Karpas-422 (cell line): ENCODE measurements around the gene GPR143. TPM values are rescaled to one million over a fixed set of nuclear protein-coding genes. Genes with fewer than 3 reads are reported as not detected.
A peak's percentile ranks its signal among the peaks of the same experiment; 100 is the strongest.

Experiments
- DNase-seq: peaks from one replicate; pipeline ENCODE4 v3.0.0-alpha.2; 2015
- H2AFZ ChIP-seq: fragments of 200-600 bp; sonication (generic); 2 replicates; pipeline ENCODE4 v1.6.1; 2014; ENCODE audit warnings: antibody characterized with exemption, low read length, mixed read lengths
- H3K27ac ChIP-seq: fragments of 200-600 bp; sonication (generic); 2 replicates; pipeline ENCODE4 v1.5.1; 2014; ENCODE audit warnings: mild to moderate bottlenecking, low read length, moderate library complexity
- H3K27me3 ChIP-seq: fragments of 200-600 bp; sonication (generic); 2 replicates; pipeline ENCODE4 v1.6.1; 2014; ENCODE audit warnings: low read length, mixed read lengths
- H3K36me3 ChIP-seq: fragments of 200-600 bp; sonication (generic); 2 replicates; pipeline ENCODE4 v1.6.1; 2014; ENCODE audit warnings: low read length, mixed read lengths; ENCODE audit not compliant: insufficient read depth
- H3K4me1 ChIP-seq: fragments of 200-600 bp; sonication (generic); 2 replicates; pipeline ENCODE4 v1.6.1; 2014; ENCODE audit warnings: mild to moderate bottlenecking, low read length, mixed read lengths
- H3K4me2 ChIP-seq: fragments of 200-600 bp; sonication (generic); 2 replicates; pipeline ENCODE4 v1.6.1; 2014; ENCODE audit warnings: low read length, low read depth, mild to moderate bottlenecking; ENCODE audit not compliant: poor library complexity, severe bottlenecking
- H3K4me3 ChIP-seq: fragments of 200-600 bp; sonication (generic); 2 replicates; pipeline ENCODE4 v1.5.1; 2014; ENCODE audit warnings: mild to moderate bottlenecking, antibody characterized with exemption, low read length, mixed read lengths
- H3K79me2 ChIP-seq: fragments of 200-600 bp; sonication (generic); 2 replicates; pipeline ENCODE4 v1.6.1; 2014; ENCODE audit warnings: mild to moderate bottlenecking, low read length, mixed read lengths
- H3K9ac ChIP-seq: fragments of 200-600 bp; sonication (generic); 2 replicates; pipeline ENCODE4 v1.6.0; 2014; ENCODE audit warnings: low read length
- H3K9me2 ChIP-seq: fragments of 200-600 bp; sonication (generic), shearing (Covaris generic); replicated peaks from 2 replicates; pipeline ENCODE4 v1.6.0; 2014; ENCODE audit warnings: mild to moderate bottlenecking, low read length, moderate library complexity; ENCODE audit not compliant: insufficient read depth
- H3K9me3 ChIP-seq: fragments of 300-700, 200-600 bp; sonication (generic); 2 replicates; pipeline ENCODE4 v1.6.1; 2014; ENCODE audit warnings: low read length, mixed read lengths
- H4K20me1 ChIP-seq: fragments of 200-600 bp; sonication (generic); 2 replicates; pipeline ENCODE4 v1.6.1; 2014; ENCODE audit warnings: mild to moderate bottlenecking, antibody characterized with exemption, low read length, low read depth; ENCODE audit not compliant: insufficient read depth
- total RNA-seq: library from RNA; depleted of rRNA; stranded (reverse); fragments of >200 nt; shearing (Covaris generic); gene quantifications from 2 replicates; pipeline ENCODE4 v1.2.3, GENCODE V29; 2014; ENCODE audit warnings: low replicate concordance

GPR143 gene
- total RNA-seq, 1 experiment from 2014 or later: not detected

DNA sequence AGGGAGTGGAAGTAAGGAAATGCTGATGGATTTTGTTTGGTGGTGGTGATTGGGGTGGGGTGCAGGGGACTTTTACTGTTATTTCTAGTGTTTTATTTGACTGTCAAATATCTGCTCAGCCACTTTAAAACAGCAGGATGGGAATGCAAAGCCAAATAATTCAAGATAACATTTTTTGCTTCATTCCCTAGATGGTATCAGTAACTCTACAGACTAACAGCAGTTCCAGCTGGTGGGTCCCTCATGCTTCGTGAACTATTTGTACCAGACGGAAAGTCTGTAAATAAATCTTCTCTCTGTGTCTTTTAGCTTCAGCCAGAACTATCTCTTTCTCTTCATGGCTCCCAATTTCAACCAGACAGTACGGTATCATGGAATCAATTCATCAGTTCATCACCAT lies 27.5 kb downstream of the GPR143 start:
- Histone ChIP-seq H3K9me3 (no peaks in the 10 kb centered on the region), H3K9me2 (no peaks in the 10 kb centered on the region), H3K4me1 (peaks cover 6% of the 10 kb centered on the region), H3K4me2 (no peak overlapping the region), H2AFZ (no peak overlapping the region), H3K79me2 (no peaks in the 10 kb centered on the region), H3K36me3 (no peaks in the 10 kb centered on the region), H3K27me3 (no peaks in the 10 kb centered on the region), H4K20me1 (no peaks in the 10 kb centered on the region), H3K9ac (no peak overlapping the region), H3K27ac (no peak overlapping the region), H3K4me3 (no peak overlapping the region)
- no peak for DNase-seq

DNA sequence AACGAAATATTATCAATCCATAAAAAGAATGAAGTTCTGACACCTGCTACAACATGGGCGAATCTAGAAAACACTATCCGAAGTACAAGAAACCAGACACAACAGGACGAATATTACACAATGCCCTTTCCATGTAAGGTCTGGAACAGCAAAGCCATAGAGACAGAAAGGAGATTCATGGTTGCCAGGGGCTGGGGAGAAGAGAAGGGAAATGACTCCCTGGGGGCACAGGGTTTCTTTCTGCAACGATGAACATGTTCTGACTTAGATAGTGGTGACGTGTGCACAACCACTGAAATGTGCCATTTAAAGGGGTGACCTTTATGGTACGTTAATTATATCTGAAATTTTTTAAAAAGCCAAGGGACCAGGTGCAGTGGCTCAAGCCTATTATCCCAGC lies 28.3 kb downstream of the GPR143 start:
- Histone ChIP-seq H3K9me2 (no peaks in the 10 kb centered on the region), H3K9me3 (no peaks in the 10 kb centered on the region), H3K79me2 (no peaks in the 10 kb centered on the region), H3K4me1 (peaks cover 6% of the 10 kb centered on the region), H4K20me1 (no peaks in the 10 kb centered on the region), H3K4me2 (no peak overlapping the region), H3K4me3 (no peak overlapping the region), H3K36me3 (no peaks in the 10 kb centered on the region), H3K27ac (no peak overlapping the region), H2AFZ (no peak overlapping the region), H3K9ac (no peak overlapping the region), H3K27me3 (no peaks in the 10 kb centered on the region)
- DNase-seq: no peak

DNA sequence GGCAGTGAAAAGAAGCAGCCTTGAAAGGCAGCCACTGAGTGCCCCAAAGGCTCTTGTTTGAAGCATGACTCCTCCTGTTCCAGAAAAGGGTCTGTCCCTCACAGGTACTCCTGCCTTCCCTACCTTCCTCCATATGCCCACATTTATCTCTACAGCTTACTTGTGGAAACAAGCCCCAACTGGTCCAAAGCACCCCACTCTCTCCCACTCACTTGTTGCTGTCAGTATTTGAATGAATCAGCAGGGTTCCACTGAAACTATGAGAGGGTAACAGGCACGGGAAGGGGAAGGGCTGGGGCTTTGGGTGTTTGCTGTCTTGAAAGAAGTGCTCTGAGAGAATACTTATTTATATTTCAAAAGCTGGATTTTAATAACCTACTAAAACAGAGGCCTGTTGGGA lies 34.9 kb downstream of the GPR143 start:
- Histone ChIP-seq H2AFZ (no peak overlapping the region), H3K27me3 (no peaks in the 10 kb centered on the region), H3K9ac (no peak overlapping the region), H3K4me2 (no peak overlapping the region), H3K9me2 (no peaks in the 10 kb centered on the region), H3K9me3 (no peaks in the 10 kb centered on the region), H3K4me1 (no peaks in the 10 kb centered on the region), H3K36me3 (no peaks in the 10 kb centered on the region), H3K4me3 (no peak overlapping the region), H3K27ac (no peak overlapping the region), H4K20me1 (no peaks in the 10 kb centered on the region), H3K79me2 (no peaks in the 10 kb centered on the region)
- DNase-seq: no peak

DNA sequence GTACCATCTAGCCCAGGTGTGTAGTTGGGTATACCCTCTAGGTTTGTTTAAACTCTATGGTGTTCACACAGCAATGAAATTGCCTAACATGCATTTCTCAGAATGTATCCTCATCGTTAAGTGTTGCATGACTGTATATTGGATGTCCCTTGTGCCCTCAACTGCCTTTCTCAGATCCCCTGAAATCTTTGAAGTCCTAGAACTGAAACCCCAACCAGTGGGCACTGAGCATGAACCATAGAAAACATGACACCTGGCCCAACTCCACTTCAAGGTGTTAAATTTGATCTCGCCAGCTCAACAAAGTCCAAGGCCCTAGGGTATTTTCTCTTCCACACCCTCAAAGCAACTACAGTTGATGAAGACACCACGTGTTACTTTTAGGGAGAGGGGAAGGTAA lies 35.6 kb downstream of the GPR143 start:
- Histone ChIP-seq H3K27me3 (no peaks in the 10 kb centered on the region), H3K27ac (no peak overlapping the region), H3K4me3 (no peak overlapping the region), H3K9me3 (no peaks in the 10 kb centered on the region), H3K79me2 (no peaks in the 10 kb centered on the region), H3K9me2 (no peaks in the 10 kb centered on the region), H4K20me1 (no peaks in the 10 kb centered on the region), H2AFZ (no peak overlapping the region), H3K4me2 (no peak overlapping the region), H3K36me3 (no peaks in the 10 kb centered on the region), H3K9ac (no peak overlapping the region), H3K4me1 (no peaks in the 10 kb centered on the region)
- DNase-seq: no peak

DNA sequence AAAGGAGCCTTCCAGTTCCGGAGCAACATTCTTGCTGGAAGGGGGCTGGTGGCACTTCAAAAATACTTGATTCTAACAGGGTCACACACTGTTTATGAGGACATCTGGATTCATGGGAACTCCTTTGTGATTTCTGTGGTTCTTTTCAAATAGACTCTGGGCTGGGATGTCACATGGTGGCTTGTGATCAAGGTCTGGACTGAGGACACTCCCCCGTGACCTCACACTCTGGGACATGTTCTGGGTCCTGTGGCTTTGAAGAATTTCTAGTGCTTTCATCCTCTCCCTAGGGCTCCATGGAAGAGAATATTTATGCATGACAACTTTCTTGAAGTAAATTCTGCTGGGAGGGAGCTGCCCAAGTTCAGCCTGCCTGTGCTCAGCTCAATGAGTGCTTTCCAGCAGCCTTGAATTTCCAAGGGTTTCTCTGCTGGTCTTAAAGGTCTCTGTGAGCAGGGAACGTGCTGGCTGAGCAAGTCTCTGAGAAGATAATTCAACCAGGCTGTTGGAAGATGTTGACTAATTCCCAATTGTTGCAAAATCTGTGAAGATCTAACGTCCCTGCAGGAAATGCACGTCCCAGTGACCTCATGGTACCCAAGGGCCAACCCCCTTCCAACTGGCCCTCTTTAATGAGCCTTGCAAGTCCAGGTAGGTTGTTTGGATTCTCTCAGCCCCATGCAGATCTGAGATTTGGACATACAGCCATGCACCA lies 36.3 kb downstream of the GPR143 start:
- no peak overlapping the region for H3K9ac ChIP-seq
- no peaks in the 10 kb centered on the region for H3K27me3 ChIP-seq
- no peak overlapping the region for H2AFZ ChIP-seq
- H3K79me2 ChIP-seq: no peaks in the 10 kb centered on the region
- H4K20me1 ChIP-seq: no peaks in the 10 kb centered on the region
- H3K27ac ChIP-seq: no peak overlapping the region
- H3K4me2 ChIP-seq: no peak overlapping the region
- no peak for DNase-seq
- no peaks in the 10 kb centered on the region for H3K4me1 ChIP-seq
- H3K4me3 ChIP-seq: no peak overlapping the region
- H3K36me3 ChIP-seq: no peaks in the 10 kb centered on the region
- no peaks in the 10 kb centered on the region for H3K9me2 ChIP-seq
- no peaks in the 10 kb centered on the region for H3K9me3 ChIP-seq

DNA sequence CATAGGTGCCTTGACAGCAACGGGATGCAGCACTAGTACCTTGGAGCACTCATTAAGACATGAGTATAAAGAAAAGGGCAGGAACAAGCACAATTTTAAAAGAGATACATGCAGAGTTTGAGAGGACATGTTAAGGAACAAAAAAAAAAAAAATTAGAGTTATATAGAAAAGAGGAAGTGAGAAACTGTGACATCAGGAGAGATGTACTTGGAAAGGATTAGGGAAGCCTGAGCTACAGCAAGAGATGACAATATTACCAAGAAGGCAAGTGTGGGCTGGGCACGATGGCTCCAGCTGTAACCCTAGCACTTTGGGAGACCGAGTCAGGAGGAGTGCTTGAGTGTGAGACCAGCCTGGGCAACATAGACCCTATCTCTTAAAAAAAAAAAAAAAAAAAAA lies 37.4 kb downstream of the GPR143 start:
- Histone ChIP-seq H3K9me2 (no peaks in the 10 kb centered on the region), H3K9me3 (no peaks in the 10 kb centered on the region), H3K4me1 (no peaks in the 10 kb centered on the region), H3K27ac (no peak overlapping the region), H2AFZ (no peak overlapping the region), H3K9ac (no peak overlapping the region), H3K4me3 (no peak overlapping the region), H3K27me3 (no peaks in the 10 kb centered on the region), H3K4me2 (no peak overlapping the region), H3K36me3 (no peaks in the 10 kb centered on the region), H4K20me1 (no peaks in the 10 kb centered on the region), H3K79me2 (no peaks in the 10 kb centered on the region)
- peak; percentile 69 for DNase-seq

DNA sequence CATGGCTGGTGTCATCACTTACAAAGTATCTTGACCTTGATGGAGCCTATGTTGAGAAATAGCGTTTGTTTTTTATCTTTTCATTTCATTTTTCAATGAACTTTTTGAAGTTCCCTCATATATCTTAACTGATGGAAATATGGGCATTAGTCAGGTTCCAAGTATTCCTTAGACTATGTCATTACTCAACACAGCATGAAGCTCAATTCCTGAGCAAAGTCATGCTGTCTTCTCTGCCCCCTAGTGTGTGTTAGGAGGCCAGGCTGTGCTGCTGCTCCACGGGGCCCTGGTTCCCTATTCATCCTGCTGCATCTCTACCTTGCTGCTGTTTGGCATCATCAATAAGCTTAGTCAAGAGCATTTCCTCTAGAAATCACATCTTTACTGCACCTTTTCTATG lies 40.9 kb downstream of the GPR143 start:
- H4K20me1 ChIP-seq: no peaks in the 10 kb centered on the region
- no peak overlapping the region for H3K4me2 ChIP-seq
- no peak overlapping the region for H3K27ac ChIP-seq
- H3K9ac ChIP-seq: no peak overlapping the region
- H3K27me3 ChIP-seq: no peaks in the 10 kb centered on the region
- no peaks in the 10 kb centered on the region for H3K79me2 ChIP-seq
- H3K4me1 ChIP-seq: no peaks in the 10 kb centered on the region
- H3K9me3 ChIP-seq: no peaks in the 10 kb centered on the region
- H2AFZ ChIP-seq: no peak overlapping the region
- H3K36me3 ChIP-seq: no peaks in the 10 kb centered on the region
- H3K4me3 ChIP-seq: no peak overlapping the region
- no peaks in the 10 kb centered on the region for H3K9me2 ChIP-seq
- DNase-seq: no peak

DNA sequence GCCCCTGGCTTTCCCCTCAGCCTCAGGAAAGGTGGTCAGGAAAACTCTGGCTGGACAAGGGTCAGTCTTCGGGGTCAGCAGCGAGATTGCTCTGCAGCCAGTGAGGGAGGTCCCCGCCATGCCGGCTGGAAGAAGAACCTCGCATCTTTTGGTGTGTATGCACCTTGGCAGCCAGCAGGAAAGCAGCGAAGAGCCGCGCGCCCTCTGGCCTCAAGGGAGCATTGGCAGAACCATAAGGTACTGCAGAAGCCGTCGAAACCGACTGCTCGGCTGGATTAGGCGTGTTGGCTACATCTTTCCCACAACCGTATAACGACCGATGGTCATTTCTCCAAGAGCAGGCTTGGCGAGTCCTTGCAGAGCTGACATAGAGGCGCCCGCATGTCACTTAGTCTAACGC lies 48.3 kb downstream of the GPR143 start:
- no peaks in the 10 kb centered on the region for H3K9me3 ChIP-seq
- H3K4me3 ChIP-seq: no peak overlapping the region
- H3K79me2 ChIP-seq: no peaks in the 10 kb centered on the region
- no peak for DNase-seq
- H4K20me1 ChIP-seq: no peaks in the 10 kb centered on the region
- H3K9me2 ChIP-seq: no peaks in the 10 kb centered on the region
- no peak overlapping the region for H3K4me2 ChIP-seq
- no peaks in the 10 kb centered on the region for H3K4me1 ChIP-seq
- H3K27me3 ChIP-seq: no peaks in the 10 kb centered on the region
- H2AFZ ChIP-seq: no peak overlapping the region
- H3K9ac ChIP-seq: no peak overlapping the region
- no peak overlapping the region for H3K27ac ChIP-seq
- H3K36me3 ChIP-seq: no peaks in the 10 kb centered on the region
